Measurements from ENCODE around the gene INAFM2. TPM values are rescaled to one million over a fixed set of nuclear protein-coding genes. Genes with fewer than 3 reads are reported as not detected.

The INAFM2 gene
- total and polyA plus RNA-seq, 11 donors: 27.9 to 92.7 (median 36.1) TPM

- DNase-seq (peak; percentile 58 to 79 (median 66)), ATAC-seq (peak; percentile 20 to 52 (median 39))
- Histone ChIP-seq H3K27me3 (no peaks in the 10 kb centered on the region), H3K4me1 (peaks cover 30 to 98% (median 87%) of the 10 kb centered on the region in 12 donors), H3K36me3 (peaks cover 0 to 18% (median 6%) of the 10 kb centered on the region in 9 donors), H3K27ac (peak overlapping the region; percentile 94 to 100 (median 97)), H3K9me3 (no peaks in the 10 kb centered on the region), H3K4me3 (peak overlapping the region; percentile 24 to 63 (median 50))
- WGBS, 4 donors: 37 to 51% (median 48%) methylated on average over 7 to 11 of the region's 11 CpGs
- TF ChIP-seq, protein P1, sequence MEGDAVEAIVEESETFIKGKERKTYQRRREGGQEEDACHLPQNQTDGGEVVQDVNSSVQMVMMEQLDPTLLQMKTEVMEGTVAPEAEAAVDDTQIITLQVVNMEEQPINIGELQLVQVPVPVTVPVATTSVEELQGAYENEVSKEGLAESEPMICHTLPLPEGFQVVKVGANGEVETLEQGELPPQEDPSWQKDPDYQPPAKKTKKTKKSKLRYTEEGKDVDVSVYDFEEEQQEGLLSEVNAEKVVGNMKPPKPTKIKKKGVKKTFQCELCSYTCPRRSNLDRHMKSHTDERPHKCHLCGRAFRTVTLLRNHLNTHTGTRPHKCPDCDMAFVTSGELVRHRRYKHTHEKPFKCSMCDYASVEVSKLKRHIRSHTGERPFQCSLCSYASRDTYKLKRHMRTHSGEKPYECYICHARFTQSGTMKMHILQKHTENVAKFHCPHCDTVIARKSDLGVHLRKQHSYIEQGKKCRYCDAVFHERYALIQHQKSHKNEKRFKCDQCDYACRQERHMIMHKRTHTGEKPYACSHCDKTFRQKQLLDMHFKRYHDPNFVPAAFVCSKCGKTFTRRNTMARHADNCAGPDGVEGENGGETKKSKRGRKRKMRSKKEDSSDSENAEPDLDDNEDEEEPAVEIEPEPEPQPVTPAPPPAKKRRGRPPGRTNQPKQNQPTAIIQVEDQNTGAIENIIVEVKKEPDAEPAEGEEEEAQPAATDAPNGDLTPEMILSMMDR (IDR thresholded peaks at IDR 0.05): no peak
- no peak for TF ChIP-seq POLR2A (IDR thresholded peaks at IDR 0.05)
- intact Hi-C loops (cut with DNase I): loop anchor here in 3 of 10 donors (2.0 kb wide), 2 partner anchors 14 to 16 kb away; partner anchors contain the start of gene INAFM2 (in 1 of the 3)
Measured at GRCh38 chr15:40338921-40339620, 15.6 kb downstream of the INAFM2 start.

DNA sequence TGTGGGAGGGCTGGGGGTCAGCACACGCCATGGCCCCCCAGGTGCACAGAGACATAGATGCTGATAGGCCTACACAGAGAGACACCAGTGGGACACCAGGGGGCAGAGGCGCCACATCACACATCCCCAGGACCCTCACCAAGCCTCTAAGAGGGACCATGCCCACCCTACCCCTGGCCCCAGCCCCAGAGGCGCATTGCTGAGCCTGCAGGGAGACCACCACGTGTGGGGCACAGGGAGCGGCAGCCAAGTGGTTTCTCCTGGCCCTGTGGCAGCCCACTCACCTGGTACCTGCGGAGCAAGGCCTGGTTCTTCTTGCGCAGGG is 16.1 kb downstream of the INAFM2 start:
- DNase-seq (peak in 2 of 5 donors; percentile 37 to 66), ATAC-seq (peak; percentile 3 to 21 (median 12))
- Histone ChIP-seq H3K27me3 (no peaks in the 10 kb centered on the region), H3K9me3 (no peaks in the 10 kb centered on the region), H3K36me3 (peaks cover 0 to 18% (median 6%) of the 10 kb centered on the region in 9 donors), H3K4me1 (peaks cover 30 to 98% (median 86%) of the 10 kb centered on the region in 12 donors), H3K4me3 (peak overlapping the region; percentile 24 to 63 (median 50)), H3K27ac (peak overlapping the region; percentile 94 to 100 (median 97))
- WGBS, 4 donors: 29 to 62% (median 54%) methylated on average over 6 to 7 of the region's 7 CpGs
- no peak for TF ChIP-seq POLR2A (IDR thresholded peaks at IDR 0.05)
- TF ChIP-seq, protein P1 (IDR thresholded peaks at IDR 0.05): peak in 7 of 12 donors; percentile 13 to 44 (median 31)
- intact Hi-C loops (cut with DNase I): loop anchor here in 3 of 10 donors (2.0 kb wide), 2 partner anchors 15 to 17 kb away; partner anchors contain the start of gene INAFM2 (in 1 of the 3)

- DNase-seq (peak; percentile 90 to 94 (median 93)), ATAC-seq (peak; percentile 67 to 75 (median 72))
- Histone ChIP-seq H3K9me3 (no peaks in the 10 kb centered on the region), H3K27me3 (no peaks in the 10 kb centered on the region), H3K27ac (peak overlapping the region; percentile 94 to 100 (median 97)), H3K4me1 (peaks cover 30 to 95% (median 83%) of the 10 kb centered on the region in 12 donors), H3K4me3 (peak overlapping the region; percentile 24 to 63 (median 50)), H3K36me3 (peaks cover 0 to 18% (median 6%) of the 10 kb centered on the region in 9 donors)
- TF ChIP-seq, protein P1 (IDR thresholded peaks at IDR 0.05): peak in 2 of 12 donors; percentile 13 to 23
- no peak for TF ChIP-seq POLR2A (IDR thresholded peaks at IDR 0.05)
- WGBS, 4 donors: 7 to 21% (median 14%) methylated on average over 2 to 14 of the region's 14 CpGs
- intact Hi-C loops (cut with DNase I): loop anchor here in 8 of 10 donors (1.0 to 5.0 kb wide), 5 partner anchors 15 to 82 kb away; partner anchors contain the start of gene INAFM2 (in 2 of the 8)
Measured at GRCh38 chr15:40340038-40340739, 16.7 kb downstream of the INAFM2 start.

Measured in heart left ventricle (tissue), 16 donors.